GM19240 (cell line): Measurements from ENCODE around the gene B3GNT3.
"Not testable (repeated sequence)": the region's sequence is repeated elsewhere in the genome, so short reads cannot be mapped to it uniquely, and the experiment has no call there.

Experiments
- DNase-seq: peaks from one replicate; pipeline ENCODE4 v3.0.0; 2011; ENCODE audit warnings: low spot score; ENCODE audit not compliant: insufficient read length

Gene B3GNT3

GRCh38 chr19:17766543-17767131 is 28.3 kb upstream of the B3GNT3 start:
- DNase-seq: no peak

GRCh38 chr19:17767559-17767958 is 27.4 kb upstream of the B3GNT3 start:
- no peak for DNase-seq

- DNase-seq: no peak
Observed at GRCh38 chr19:17770613-17771012, 24.3 kb upstream of the B3GNT3 start.

- no peak for DNase-seq
Observed at GRCh38 chr19:17772172-17772571, 22.8 kb upstream of the B3GNT3 start.

- no peak for DNase-seq
Observed at GRCh38 chr19:17775245-17775927, 19.6 kb upstream of the B3GNT3 start.

- peak; percentile 82 for DNase-seq
Observed at GRCh38 chr19:17775991-17776803, 18.7 kb upstream of the B3GNT3 start.

- not testable (repeated sequence) for DNase-seq
Observed at GRCh38 chr19:17777840-17778239, 17.1 kb upstream of the B3GNT3 start.

GRCh38 chr19:17778251-17778967 is 16.5 kb upstream of the B3GNT3 start:
- DNase-seq: no peak

GRCh38 chr19:17778968-17779929 is 15.7 kb upstream of the B3GNT3 start:
- DNase-seq: no peak

GRCh38 chr19:17780781-17781180 is 14.2 kb upstream of the B3GNT3 start:
- no peak for DNase-seq

- not testable (repeated sequence) for DNase-seq
Observed at GRCh38 chr19:17783721-17784120, 11.2 kb upstream of the B3GNT3 start.

GRCh38 chr19:17784201-17785008 is 10.5 kb upstream of the B3GNT3 start:
- peak; percentile 70 for DNase-seq

GRCh38 chr19:17787274-17787913 is 7.5 kb upstream of the B3GNT3 start:
- no peak for DNase-seq

GRCh38 chr19:17788632-17789031 is 6.3 kb upstream of the B3GNT3 start:
- DNase-seq: no peak

- DNase-seq: no peak
Observed at GRCh38 chr19:17790059-17790780, 4.7 kb upstream of the B3GNT3 start.

- no peak for DNase-seq
Observed at GRCh38 chr19:17794412-17794730, 567 bp upstream of the B3GNT3 start.

- no peak for DNase-seq
Observed at GRCh38 chr19:17795495-17795856, 538 bp downstream of the B3GNT3 start.

GRCh38 chr19:17796013-17796837 is 1.3 kb downstream of the B3GNT3 start:
- DNase-seq: no peak
